Measurements from ENCODE around the gene UBALD1. TPM values are rescaled to one million over a fixed set of nuclear protein-coding genes. Genes with fewer than 3 reads are reported as not detected.

Gene UBALD1
- total RNA-seq, 2 donors from 2014 or later = 10.8 to 12.2 TPM

DNA sequence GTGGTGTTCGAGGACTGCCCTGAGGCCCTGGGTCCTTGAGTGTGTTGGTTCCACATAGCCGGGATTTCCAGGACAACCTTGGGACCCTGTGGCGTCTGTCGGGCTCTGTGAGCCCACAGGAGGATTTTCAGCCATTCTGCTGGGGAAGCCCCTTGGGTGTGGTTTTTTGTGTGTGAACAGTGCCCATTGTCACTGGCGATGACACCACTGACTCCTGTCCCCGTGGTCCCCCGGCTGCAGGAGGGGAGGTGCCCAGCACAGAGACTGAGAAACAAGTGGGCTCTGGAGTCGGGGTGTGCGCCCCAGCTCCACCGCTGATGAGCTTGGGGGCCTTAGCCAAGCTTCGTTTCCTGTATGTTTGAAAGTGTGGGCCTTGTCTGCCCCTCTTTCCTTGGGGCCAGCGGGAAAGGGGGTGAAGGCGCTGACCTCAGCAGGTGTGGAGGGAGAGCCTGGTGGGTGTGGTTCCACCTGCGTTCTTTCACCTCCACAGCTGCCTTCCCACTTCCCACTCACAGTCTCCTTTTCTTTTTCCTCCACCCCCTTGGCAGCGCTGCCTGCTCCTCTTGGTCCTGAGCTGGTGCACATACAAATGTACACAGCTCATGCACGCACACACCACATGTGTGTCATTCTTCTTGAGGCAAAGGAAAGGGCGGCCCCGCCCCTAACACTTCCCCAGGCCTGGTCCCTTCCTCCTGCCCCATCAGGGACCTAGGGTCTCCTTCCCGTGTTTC is 26.1 kb upstream of the UBALD1 start:
- no peaks in the 10 kb centered on the region for H3K36me3 ChIP-seq
- no peak overlapping the region for H3K27ac ChIP-seq
- no peaks in the 10 kb centered on the region for H3K9me3 ChIP-seq
- no peak overlapping the region for H3K4me3 ChIP-seq
- no peak for DNase-seq (ENCODE audit: low spot score)
- H3K4me1 ChIP-seq = no peaks in the 10 kb centered on the region
- H3K27me3 ChIP-seq = no peaks in the 10 kb centered on the region
- TF ChIP-seq, protein P1, sequence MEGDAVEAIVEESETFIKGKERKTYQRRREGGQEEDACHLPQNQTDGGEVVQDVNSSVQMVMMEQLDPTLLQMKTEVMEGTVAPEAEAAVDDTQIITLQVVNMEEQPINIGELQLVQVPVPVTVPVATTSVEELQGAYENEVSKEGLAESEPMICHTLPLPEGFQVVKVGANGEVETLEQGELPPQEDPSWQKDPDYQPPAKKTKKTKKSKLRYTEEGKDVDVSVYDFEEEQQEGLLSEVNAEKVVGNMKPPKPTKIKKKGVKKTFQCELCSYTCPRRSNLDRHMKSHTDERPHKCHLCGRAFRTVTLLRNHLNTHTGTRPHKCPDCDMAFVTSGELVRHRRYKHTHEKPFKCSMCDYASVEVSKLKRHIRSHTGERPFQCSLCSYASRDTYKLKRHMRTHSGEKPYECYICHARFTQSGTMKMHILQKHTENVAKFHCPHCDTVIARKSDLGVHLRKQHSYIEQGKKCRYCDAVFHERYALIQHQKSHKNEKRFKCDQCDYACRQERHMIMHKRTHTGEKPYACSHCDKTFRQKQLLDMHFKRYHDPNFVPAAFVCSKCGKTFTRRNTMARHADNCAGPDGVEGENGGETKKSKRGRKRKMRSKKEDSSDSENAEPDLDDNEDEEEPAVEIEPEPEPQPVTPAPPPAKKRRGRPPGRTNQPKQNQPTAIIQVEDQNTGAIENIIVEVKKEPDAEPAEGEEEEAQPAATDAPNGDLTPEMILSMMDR (IDR thresholded peaks at IDR 0.05) = no peak

DNA sequence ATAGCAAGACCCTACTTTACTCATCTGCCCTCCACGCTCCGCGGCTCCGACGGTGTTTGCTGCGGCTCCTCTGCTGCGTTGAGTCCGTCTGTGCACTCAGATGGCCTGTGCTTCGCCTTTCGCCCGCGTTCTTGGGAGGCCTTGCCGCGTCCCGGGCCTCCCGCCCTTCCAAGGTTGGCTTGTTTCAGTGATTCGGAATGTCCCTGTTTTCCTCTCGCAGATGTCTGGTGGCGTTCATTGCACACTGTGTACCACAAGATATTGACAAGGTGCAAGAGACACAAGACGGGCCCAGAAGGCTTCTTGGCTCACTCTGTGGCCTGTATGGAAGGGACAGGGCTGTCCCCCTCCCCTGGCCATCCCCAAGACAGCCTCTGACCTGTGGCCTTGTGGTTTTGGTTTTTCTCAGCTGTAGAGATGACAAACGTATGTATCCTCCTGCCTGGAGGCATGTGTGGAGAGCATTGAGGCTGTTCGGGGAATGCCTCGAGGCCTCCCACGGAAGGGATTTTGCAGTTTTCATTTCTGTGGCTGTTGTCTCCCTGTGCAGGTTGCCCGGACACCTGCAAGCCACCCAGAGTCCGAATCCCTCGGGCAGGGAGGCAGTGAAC is 25.3 kb upstream of the UBALD1 start:
- Histone ChIP-seq H3K9me3 (no peaks in the 10 kb centered on the region), H3K27me3 (no peaks in the 10 kb centered on the region), H3K36me3 (no peaks in the 10 kb centered on the region), H3K4me3 (no peak overlapping the region), H3K4me1 (no peaks in the 10 kb centered on the region), H3K27ac (no peak overlapping the region)
- TF ChIP-seq, protein P1 (IDR thresholded peaks at IDR 0.05) = no peak
- no peak for DNase-seq (ENCODE audit: low spot score)

DNA sequence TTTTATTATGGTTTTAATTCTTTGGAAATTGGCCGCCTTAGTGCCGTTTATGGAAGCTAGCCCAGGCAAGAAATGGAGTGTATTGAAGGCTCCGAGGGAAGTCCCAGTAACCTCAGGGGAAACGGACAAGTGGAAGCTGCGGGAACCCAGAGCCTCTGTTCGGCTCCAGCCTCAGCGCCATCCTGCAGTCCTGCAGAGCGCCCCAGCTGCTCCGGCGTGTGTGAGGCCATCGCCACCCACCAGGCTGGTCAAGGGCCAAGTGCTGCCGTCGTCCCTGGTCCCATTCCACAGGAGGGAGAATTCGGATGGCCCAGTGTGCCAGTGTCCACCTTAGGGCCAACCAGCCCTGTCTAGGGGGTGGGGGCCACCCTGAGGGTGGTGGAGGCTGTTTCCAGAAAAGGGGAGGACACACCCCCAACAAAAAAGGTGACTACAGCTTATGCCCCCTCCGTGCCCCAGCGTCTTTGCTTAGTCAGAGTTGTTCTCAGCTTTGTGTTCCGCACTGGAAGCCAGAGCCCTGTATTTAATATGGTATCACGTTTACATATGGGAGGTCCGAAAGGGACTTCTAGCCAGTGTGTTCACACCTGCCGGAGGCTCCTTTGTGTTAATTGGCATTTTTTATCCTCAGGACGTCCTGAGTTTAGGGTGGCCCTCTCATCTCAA is 22.9 kb upstream of the UBALD1 start:
- Histone ChIP-seq H3K27me3 (no peaks in the 10 kb centered on the region), H3K9me3 (no peaks in the 10 kb centered on the region), H3K36me3 (peaks cover 5% of the 10 kb centered on the region), H3K4me3 (no peak overlapping the region), H3K4me1 (no peaks in the 10 kb centered on the region), H3K27ac (no peak overlapping the region)
- DNase-seq (ENCODE audit: low spot score) = no peak
- TF ChIP-seq, protein P1 (IDR thresholded peaks at IDR 0.05) = no peak

DNA sequence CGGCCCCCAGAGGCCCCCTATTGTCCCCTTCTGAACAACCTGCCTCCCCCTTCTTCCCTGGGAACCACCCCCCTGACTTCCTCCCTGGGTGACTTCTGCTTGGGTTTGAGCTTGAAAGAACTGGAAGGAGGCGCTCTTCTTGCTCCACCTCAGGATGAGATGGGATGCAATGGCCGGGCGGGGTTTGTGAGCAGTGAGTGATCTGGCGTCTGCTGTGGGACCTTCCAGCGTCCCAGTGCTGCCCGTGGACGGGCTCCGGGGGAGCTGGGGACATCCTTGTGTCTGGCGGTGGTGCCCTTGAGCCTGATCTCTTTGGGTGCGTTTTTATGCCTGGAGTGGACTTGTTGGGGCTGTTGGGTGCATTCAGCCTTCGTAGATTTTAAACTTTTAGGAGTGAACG is 21.5 kb upstream of the UBALD1 start:
- DNase-seq (ENCODE audit: low spot score) = no peak
- Histone ChIP-seq H3K9me3 (peaks cover 0 to 6% of the 10 kb centered on the region in 2 donors), H3K36me3 (peaks cover 5% of the 10 kb centered on the region), H3K4me3 (no peak overlapping the region), H3K27ac (no peak overlapping the region), H3K4me1 (no peaks in the 10 kb centered on the region), H3K27me3 (no peaks in the 10 kb centered on the region)
- TF ChIP-seq, protein P1 (IDR thresholded peaks at IDR 0.05) = no peak

DNA sequence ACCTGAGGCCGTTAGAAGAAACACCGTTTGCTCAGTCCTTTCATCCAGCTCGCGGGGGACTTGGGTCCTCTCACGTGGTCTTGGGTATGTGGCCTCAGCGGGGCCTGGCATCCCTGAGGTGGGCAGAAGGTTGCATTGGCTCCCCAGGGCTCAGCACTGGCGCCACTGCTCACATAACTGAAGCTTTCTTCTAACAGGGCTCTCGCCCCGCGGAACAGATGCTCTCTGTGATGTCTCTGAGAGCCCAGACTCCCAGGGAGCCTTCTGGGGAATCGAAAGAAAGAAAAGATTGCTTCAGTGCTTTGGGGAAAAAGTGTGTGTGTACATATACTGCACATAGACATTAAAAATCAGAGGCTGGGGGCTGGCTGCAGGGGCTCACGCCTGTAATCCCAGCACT is 20.1 kb upstream of the UBALD1 start:
- Histone ChIP-seq H3K9me3 (peaks cover 0 to 8% of the 10 kb centered on the region in 2 donors), H3K4me3 (no peak overlapping the region), H3K36me3 (peaks cover 5% of the 10 kb centered on the region), H3K27ac (no peak overlapping the region), H3K4me1 (no peaks in the 10 kb centered on the region), H3K27me3 (no peaks in the 10 kb centered on the region)
- no peak for DNase-seq (ENCODE audit: low spot score)
- TF ChIP-seq, protein P1 (IDR thresholded peaks at IDR 0.05) = no peak

Data from right atrium auricular region (tissue), 2 donors.